Fibroblast of skin of abdomen (primary cell): ENCODE data around the gene CCDC60.

Source experiments
- DNase-seq: peaks from one replicate; pipeline ENCODE4 v3.0.0-alpha.2; 2013

Gene CCDC60

GRCh38 chr12:119556854-119557253, 222.3 kb downstream of the CCDC60 start:
- DNase-seq, result no peak

GRCh38 chr12:119565404-119565803, 230.9 kb downstream of the CCDC60 start:
- DNase-seq, result no peak

GRCh38 chr12:119570771-119571170, 236.2 kb downstream of the CCDC60 start:
- no peak for DNase-seq

- DNase-seq, result no peak
Measured at GRCh38 chr12:119573086-119573485, 238.6 kb downstream of the CCDC60 start.

GRCh38 chr12:119574255-119574654, 239.7 kb downstream of the CCDC60 start:
- no peak for DNase-seq

GRCh38 chr12:119576118-119576810, 241.7 kb downstream of the CCDC60 start:
- no peak for DNase-seq

GRCh38 chr12:119576915-119577314, 242.4 kb downstream of the CCDC60 start:
- DNase-seq, result no peak

- no peak for DNase-seq
Measured at GRCh38 chr12:119578112-119578511, 243.6 kb downstream of the CCDC60 start.

GRCh38 chr12:119589097-119589496, 254.6 kb downstream of the CCDC60 start:
- DNase-seq, result no peak

- DNase-seq, result no peak
Measured at GRCh38 chr12:119589634-119590033, 255.1 kb downstream of the CCDC60 start.
